Measurements from ENCODE around the gene CASP5.
"Not testable (repeated sequence)": the region's sequence is repeated elsewhere in the genome, so short reads cannot be mapped to it uniquely, and the experiment has no call there.

Gene CASP5

GRCh38 chr11:105023003-105023402 is at the start of gene CASP5:
Gene CASP5 (minus strand): TSS chr11:105023168. CDS start chr11:105023136, 32 bp downstream.
- no peak for DNase-seq

DNA sequence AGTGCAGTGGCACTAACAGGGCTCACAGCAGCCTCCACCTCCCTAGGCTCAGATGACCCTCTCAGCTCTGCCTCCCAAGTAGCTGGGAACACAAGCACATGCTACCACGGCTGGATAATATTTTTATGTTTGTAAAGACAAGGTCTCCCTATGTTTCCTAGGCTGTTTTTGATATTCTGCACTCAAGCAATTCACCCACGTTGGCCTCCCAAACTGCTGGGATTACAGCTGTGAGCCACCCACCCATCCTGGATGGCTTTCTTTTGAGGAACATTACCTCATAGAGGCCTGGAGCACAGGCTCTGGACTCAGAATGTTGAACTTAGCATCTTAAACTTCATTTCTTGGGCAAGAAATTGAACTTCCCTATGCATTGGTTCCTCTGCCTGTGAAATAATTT is 49.1 kb upstream of the CASP5 start:
- DNase-seq: not testable (repeated sequence)

- no peak for DNase-seq
Observed at GRCh38 chr11:105071089-105071732, 48.2 kb upstream of the CASP5 start.

DNA sequence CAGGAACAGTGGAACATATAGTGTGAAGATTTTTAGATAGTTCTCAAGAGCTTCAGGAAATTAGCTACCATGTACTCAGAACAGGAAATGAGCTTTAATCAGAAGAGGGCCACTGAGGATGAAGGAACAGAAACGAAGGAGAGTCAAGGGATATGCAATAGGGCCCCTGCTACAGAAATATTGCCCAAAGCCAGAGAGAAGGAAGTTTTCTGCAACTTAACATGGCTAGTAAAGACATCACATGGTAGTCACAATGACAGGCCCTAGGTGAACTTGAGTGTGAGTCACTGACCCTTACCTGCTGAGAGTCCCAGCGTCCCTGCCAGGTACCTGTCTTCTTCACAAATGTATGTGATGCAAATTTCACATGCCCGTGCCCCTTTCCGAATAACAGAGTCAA is 47.3 kb upstream of the CASP5 start:
- no peak for DNase-seq

DNA sequence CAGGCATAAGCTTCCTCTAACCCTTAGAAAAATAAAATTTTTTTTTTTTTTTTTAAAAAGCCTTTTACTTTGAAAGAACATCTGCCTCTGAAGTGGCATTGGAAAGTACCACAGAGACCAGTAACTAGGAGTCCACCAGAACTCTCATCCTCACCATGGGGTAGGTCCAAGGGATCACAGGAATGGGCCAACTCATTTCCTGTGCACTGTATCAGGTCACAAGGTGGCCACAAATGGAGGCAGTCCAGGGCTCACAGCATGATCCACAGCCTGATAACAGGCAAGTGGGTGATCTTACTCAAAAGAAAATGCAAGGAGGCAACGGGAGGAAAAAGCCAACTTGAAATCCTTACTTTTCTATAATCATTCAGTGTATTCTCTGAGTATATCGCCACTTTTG is 46.8 kb upstream of the CASP5 start:
- DNase-seq: not testable (repeated sequence)

- not testable (repeated sequence) for DNase-seq
Observed at GRCh38 chr11:105063245-105063941, 40.4 kb upstream of the CASP5 start.

DNA sequence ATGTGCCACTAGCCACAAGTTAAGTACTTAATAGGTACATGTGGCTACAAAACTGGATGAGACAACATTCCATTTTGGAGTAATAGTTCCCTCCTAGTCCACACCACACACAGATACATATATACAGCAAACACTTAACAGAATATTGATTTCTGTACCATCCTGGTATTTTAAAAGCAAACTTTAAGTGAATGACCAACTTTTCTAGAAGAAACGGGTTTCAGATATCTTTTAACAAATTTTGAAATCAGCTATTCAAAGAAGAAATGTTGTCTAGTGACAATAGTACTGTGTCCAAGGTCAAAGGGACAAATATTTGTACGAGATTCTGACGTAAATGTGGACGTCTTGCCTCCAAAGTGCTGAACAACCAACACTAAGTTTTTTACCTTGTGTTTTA is 34.5 kb upstream of the CASP5 start:
- DNase-seq: no peak

DNA sequence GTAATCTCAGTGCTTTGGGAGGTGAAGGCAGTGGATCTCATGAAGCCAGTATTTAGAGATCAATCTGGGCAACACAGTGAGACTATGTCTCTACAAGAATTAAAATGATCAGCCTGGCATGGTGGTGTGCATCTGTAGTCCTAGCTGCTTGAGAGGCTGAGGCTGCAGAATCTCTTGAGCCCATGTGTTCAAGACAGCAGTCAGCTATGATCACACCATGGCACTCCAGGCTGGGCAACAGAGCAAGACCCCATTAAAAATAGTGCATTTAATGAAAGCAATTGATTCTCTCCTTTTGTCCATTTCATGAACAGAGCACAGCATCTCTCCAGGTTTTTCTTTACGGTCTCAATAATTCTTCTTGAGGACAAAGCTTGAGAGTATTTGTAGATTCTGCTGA is 33.5 kb upstream of the CASP5 start:
- no peak for DNase-seq

DNA sequence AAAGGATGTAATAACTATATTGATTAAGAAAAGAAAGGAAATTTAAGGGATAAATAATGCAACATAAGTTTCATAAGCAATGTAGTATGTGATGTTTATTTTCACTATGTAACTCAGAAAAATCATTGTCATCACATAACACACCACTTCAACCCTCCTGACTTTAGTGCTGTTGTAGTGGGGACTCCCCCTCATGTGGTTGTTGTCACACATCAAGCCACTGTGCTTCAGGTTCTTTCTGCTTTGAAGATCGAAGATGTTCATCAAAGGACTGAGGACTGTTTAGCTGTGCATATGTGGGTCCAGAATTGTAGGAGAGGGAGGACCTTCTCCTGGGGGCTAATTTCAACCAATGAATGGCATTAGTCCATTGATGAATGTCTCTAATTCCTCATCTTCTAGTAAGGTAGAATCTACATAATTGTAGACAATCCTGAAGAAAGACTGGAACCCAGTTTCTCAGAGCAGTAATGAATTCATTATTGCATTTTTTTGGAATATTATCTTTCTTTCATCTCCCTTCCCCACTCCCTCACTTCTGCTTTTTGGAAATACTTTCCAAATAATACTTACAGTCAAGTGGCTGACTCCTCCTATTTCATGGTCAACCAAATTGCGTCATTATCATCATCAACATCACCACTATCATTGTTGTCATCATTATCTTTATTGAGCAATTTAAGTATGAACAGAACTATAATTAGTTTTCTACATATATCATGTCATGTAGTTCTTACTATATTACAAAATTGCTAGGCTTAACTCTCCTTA is 31.9 kb upstream of the CASP5 start:
- DNase-seq: no peak

GRCh38 chr11:105052487-105052886 is 29.5 kb upstream of the CASP5 start:
- no peak for DNase-seq

DNA sequence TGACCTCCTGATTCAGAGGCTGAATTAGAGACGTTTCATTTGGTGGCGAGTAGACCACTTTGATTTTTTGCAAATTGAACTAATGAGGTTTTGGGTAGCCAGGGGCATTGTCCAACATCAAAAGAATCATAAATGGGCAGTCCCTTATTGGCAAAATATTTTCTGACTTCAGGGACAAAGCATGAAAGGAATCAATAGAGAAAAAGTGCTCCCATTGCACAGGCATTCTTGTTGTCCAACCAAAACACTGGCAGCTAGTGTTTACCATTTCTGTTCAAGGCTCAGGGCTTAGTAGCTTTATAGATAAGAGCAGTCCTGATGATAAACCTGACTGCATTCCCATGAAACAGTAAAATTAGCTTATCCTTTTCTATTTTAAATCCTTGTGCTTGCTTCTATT is 28.6 kb upstream of the CASP5 start:
- no peak for DNase-seq

GRCh38 chr11:105049481-105049880 is 26.5 kb upstream of the CASP5 start:
- DNase-seq: no peak

DNA sequence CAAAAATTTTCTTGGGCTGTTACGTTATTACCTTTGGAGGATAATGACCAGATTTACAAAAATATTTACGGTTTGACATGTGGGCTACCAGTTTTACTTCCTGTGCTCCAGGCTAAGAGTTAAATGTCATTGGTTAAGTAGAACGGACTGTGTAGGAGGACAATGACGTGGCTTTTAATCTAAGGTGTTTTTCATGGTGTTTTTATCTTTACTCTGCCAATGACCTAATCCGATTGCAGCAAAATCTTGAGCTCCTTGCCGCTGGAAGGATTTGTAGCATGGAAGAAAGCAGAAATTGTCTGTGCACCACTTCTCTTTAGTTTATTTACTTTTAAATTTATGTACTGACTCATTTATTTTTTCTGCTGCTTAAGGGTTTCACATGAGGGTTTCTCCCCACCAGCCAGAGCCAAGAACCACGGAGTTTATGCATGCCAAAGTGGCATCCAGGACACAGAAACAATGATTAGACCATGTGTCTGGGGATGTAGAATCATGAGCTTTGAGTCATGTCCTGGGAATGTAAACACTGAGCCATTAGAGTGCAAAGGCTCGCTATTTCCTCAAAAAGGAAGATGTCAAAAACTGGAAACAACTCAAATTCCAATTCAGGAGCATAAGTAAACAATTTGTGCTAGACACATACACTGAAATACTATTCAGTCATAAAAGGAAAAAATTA is 24.1 kb upstream of the CASP5 start:
- DNase-seq: no peak

DNA sequence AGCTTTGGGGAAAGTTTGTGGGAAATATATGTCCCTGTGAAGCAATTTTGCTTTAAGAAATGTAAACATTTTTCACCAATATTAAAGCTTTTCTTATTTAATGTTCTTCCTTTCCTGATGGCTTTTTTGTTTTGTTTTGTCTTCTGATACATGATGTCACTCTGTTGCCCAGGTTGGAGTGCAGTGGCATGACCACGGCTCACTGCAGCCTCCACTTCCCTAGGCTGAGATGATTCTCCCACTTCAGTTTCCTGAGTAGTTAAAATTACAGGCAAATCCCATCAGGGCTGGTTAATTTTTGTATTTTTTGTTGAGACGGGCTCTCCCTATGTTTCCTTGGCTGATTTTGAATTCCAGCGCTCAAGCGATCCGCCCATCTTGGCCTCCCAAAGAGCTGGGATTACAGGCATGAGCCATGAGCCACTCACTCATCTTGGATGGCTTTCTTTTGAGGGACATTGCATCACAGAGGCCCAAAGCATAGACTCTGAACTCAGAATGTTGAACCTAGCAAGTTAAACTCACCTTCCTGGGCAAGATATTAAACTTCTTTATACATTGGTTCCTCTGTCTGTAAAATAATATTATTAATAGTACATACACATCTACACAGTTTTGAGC is 22.8 kb upstream of the CASP5 start:
- DNase-seq: no peak

DNA sequence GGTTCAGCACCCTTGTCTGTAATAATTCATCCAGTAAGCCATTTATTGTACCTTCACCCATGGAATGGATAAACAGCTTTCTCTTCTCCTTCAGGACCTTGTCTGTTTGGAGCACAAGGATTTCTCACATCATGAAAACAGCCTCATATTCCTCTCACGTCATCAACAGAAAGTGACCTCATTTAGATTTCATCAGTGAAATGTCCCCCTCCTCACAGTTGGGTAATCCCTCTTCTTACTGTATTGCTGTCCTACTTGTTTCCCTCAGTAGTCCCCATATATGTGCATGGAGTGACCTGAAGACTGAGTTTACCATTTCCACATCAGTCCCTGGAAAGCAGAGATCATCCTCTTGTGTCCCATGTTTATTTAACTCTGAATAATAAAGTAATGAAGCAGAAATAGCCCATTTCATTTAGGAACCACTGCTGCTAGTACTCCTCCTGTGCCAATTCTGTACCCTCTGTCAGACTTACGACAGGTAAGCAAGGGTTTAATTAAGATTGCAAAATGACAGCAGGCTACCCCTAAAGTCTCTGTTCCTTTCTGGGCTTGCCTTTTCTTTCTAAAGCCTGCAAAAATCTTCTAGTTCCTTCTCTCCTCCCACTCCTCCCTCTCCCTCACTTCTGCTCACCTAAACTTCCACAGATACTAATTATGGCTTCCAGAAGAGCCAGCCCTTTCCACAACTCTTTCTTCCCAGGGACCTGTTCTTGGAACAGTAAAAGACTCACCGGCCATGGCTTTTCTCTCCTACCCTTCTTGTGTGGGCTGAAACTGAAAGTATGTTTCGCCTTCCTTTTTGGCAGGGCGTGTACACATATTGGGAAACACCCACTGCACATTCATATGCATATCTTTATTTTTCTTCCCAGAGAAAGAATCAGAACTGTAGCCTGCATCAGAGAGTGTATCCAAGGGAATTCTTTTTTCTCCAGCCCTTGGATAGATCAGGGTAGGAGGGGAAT is 21.9 kb upstream of the CASP5 start, which contains the start of gene CARD16:
CARD16 (minus strand) TSS at position 779 of the 968 bp plus-strand sequence; CDS start at position 741, 38 bp downstream.
- DNase-seq: not testable (repeated sequence)

DNA sequence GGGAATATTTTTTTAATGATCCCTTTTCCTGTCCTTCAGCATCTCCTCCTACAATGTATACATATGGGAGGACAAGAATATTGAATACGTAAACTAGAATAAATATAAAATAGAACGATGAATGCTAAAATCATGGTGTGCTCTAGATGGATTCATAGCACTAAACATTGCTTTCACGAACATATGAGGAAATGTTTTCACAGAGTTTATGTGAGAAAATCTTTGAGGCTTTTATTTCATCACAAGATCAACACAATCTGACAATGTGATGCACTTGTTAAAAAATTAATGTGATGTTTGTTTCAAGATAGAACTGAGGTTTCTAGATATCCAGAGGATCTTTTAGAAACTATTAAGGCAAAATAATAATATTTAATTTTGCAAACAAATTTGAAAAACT is 19.2 kb upstream of the CASP5 start:
- no peak for DNase-seq

DNA sequence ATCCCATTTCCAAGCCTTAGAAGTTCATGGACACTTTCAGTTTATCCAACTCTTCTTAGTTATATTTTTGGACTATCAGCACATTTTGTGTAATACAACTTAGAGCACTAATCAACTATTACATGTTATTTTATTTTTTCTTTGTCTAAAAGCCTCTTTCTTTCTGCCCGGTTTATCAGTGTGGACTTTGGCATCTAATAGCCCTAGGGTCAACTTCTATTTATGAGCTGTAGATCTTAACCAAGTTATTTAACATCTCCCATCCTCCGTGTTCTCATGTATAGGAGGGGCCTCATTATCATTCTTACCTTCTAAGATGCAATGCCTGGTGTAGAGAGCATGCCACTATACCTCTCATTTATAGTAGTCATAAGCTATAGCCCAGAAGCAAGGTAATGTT is 17.7 kb upstream of the CASP5 start:
- no peak for DNase-seq

GRCh38 chr11:105034813-105035620 is 12.0 kb upstream of the CASP5 start, which contains the start of gene CASP1:
Gene CASP1 (minus strand): TSS chr11:105035144. CDS start chr11:105035113, 31 bp downstream.
- DNase-seq: peak; percentile 28

- DNase-seq: not testable (repeated sequence)
Observed at GRCh38 chr11:105034388-105034787, 11.4 kb upstream of the CASP5 start.

DNA sequence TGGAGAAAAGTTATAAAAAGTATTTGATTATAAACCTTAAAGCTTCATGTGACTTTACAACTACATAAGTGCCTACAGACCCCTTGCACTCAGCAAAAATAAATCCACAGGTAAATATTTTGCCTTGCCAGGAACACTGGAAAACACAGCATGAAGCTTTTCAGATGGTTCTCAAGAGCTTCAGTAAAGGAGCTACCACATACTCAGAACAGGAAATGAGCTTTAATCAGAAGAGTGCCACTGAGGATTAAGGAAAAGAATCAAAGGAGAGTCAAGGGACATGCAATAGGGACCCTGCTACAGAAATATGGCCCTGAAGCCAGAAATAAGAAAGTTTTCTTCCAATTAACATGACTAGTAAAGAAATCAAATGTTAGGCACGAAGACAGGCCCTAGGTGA is 10.8 kb upstream of the CASP5 start:
- no peak for DNase-seq

All from SIG-M5 (cell line).